Adrenal gland (tissue), 12 donors: Measurements from ENCODE around the gene TNRC18. TPM values are rescaled to one million over a fixed set of nuclear protein-coding genes. Genes with fewer than 3 reads are reported as not detected.

ENCODE experiments used
- DNase-seq, 7 donors: peaks; one replicate each; pipeline ENCODE4 v3.0.0-alpha.2; 2019 to 2020
- H3K27ac ChIP-seq, 5 donors: fragments of 200-600 bp; sonication (generic) in 4 of 5; 1 replicate in 3 of 5; 2 replicates in 2 of 5; pipeline versions ENCODE4 v1.5.1 to v1.8.0; 2016 to 2020; ENCODE audit warnings: mild to moderate bottlenecking in 1 of 5
- H3K27me3 ChIP-seq: fragments of 200-600 bp; 2 replicates; pipeline ENCODE4 v1.8.0; 2021
- H3K36me3 ChIP-seq, 2 donors: fragments of 200-600 bp; replicated peaks in 1 of 2; 1 replicate in 1 of 2; 2 replicates in 1 of 2; pipeline versions ENCODE4 v1.5.1 to v1.8.0; 2018 to 2022
- H3K4me1 ChIP-seq, 2 donors: fragments of 200-600 bp; replicated peaks in 1 of 2; 1 replicate in 1 of 2; 2 replicates in 1 of 2; pipeline versions ENCODE4 v1.5.1 to v1.8.0; 2018 to 2021
- H3K4me3 ChIP-seq, 4 donors: fragments of 200-600 bp; sonication (generic) in 3 of 4; one replicate each; pipeline ENCODE4 v1.5.1; 2016 to 2018
- H3K9me3 ChIP-seq, 3 donors: fragments of 200-600 bp; sonication (generic) in 1 of 3; replicated peaks in 1 of 3; 1 replicate in 2 of 3; 2 replicates in 1 of 3; pipeline versions ENCODE4 v1.5.1 to v1.8.0; 2016 to 2021
- POLR2A ChIP-seq, 2 donors: fragments of 450-650 bp; IDR thresholded peaks; one replicate each; pipeline ENCODE4 v1.6.1; 2017; ENCODE audit warnings: antibody characterized with exemption in 2 of 2, mild to moderate bottlenecking in 2 of 2, moderate library complexity in 1 of 2
- WGBS, 4 donors: extraction: QIAGEN DNeasy Blood & Tissue Kit in 2 of 4; methylation state at CpG; one replicate each; pipeline versions ENCODE4 v1.1.5 to v1.1.7; 2013 to 2017; 5-methylcytosine and 5-hydroxymethylcytosine counted together
- intact Hi-C, 2 donors: fragments of 100-400 bp; cut with DNase I; formaldehyde crosslinking; loops; one replicate each; pipeline versions ENCODE4 v1.14.1 to v1.15.0; 2022 to 2023
- polyA plus RNA-seq, 3 donors: library from polyadenylated mRNA; stranded (reverse); fragments of 200-250 nt in 2 of 3; fragments of 350-450 nt in 1 of 3; fragmentation: Illumina TruSeq in 1 of 3; extraction: RNeasy Lipid Tissue Mini Kit (QIAGEN cat#74804) in 1 of 3; gene quantifications; one replicate each; pipeline ENCODE4 v1.2.3, GENCODE V29; 2013 to 2014
- total RNA-seq, 9 donors: library from RNA; depleted of rRNA in 4 of 9; stranded (reverse); fragments of >200 nt in 4 of 9; fragments of 120-200 nt in 1 of 9; fragmentation: NEBNext Ultra II Directional in 1 of 9; extraction: Animal tissue kit (Norgen Biotek cat#: 25700) in 1 of 9; gene quantifications; one replicate each; pipeline versions ENCODE4 v1.1.0 to v1.2.4, GENCODE V29; 2013 to 2023
- TF ChIP-seq, protein P1 (sequence below), 6 experiments: fragments of 450-650 bp in 4 of 6; fragments of 200-600 bp in 2 of 6; sonication (generic) in 1 of 6; IDR thresholded peaks; 1 replicate in 5 of 6; 2 replicates in 1 of 6; pipeline versions ENCODE4 v1.5.1 to v1.8.0; 2016 to 2021; ENCODE audit warnings: antibody characterized with exemption in 6 of 6, mild to moderate bottlenecking in 2 of 6, moderate library complexity in 1 of 6
- donor health status: healthy with polysubstance abuse.
- donor health status: Bipolar disorder and iron deficiency.
- donor health status: DM: yes; HTN: yes; CAD: no.
- donor health status: DM: no; HTN: no; CAD: no.
- donor health status: DM: no; HTN: no; CAD: no.
- donor health status: DM: yes; HTN: yes; CAD: no.

The TNRC18 gene
- total and polyA plus RNA-seq, 12 donors: 8.9 to 120 (median 55.4) TPM

DNA sequence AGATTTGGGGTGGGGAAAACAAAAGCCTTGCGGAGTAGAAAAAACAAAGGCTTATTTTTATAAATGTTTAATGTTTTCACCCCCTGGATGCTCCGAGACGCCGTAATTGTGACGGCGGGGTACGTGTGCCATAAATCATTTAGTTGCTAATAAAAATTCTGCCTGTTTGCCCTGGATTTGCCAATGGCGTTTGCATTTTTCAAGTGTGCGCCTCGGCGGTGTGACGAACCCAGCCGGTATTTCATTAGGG, 2.5 kb upstream of the TNRC18 start:
- Histone ChIP-seq H3K27ac (peak overlapping the region; percentile 82 to 99 (median 97)), H3K4me3 (peak overlapping the region; percentile 3 to 94 (median 82)), H3K4me1 (peaks cover 22 to 29% of the 10 kb centered on the region in 2 donors), H3K27me3 (no peaks in the 10 kb centered on the region), H3K36me3 (no peaks in the 10 kb centered on the region), H3K9me3 (no peaks in the 10 kb centered on the region)
- 0 to 1% (median 1%) methylated on average over 13 of the region's 13 CpGs for WGBS, 4 donors
- TF ChIP-seq, protein P1, sequence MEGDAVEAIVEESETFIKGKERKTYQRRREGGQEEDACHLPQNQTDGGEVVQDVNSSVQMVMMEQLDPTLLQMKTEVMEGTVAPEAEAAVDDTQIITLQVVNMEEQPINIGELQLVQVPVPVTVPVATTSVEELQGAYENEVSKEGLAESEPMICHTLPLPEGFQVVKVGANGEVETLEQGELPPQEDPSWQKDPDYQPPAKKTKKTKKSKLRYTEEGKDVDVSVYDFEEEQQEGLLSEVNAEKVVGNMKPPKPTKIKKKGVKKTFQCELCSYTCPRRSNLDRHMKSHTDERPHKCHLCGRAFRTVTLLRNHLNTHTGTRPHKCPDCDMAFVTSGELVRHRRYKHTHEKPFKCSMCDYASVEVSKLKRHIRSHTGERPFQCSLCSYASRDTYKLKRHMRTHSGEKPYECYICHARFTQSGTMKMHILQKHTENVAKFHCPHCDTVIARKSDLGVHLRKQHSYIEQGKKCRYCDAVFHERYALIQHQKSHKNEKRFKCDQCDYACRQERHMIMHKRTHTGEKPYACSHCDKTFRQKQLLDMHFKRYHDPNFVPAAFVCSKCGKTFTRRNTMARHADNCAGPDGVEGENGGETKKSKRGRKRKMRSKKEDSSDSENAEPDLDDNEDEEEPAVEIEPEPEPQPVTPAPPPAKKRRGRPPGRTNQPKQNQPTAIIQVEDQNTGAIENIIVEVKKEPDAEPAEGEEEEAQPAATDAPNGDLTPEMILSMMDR (IDR thresholded peaks at IDR 0.05): no peak
- no peak for TF ChIP-seq POLR2A (IDR thresholded peaks at IDR 0.05)
- peak in 3 of 7 donors; percentile 67 to 79 (median 70) for DNase-seq
- intact Hi-C loops: no loop called here

DNA sequence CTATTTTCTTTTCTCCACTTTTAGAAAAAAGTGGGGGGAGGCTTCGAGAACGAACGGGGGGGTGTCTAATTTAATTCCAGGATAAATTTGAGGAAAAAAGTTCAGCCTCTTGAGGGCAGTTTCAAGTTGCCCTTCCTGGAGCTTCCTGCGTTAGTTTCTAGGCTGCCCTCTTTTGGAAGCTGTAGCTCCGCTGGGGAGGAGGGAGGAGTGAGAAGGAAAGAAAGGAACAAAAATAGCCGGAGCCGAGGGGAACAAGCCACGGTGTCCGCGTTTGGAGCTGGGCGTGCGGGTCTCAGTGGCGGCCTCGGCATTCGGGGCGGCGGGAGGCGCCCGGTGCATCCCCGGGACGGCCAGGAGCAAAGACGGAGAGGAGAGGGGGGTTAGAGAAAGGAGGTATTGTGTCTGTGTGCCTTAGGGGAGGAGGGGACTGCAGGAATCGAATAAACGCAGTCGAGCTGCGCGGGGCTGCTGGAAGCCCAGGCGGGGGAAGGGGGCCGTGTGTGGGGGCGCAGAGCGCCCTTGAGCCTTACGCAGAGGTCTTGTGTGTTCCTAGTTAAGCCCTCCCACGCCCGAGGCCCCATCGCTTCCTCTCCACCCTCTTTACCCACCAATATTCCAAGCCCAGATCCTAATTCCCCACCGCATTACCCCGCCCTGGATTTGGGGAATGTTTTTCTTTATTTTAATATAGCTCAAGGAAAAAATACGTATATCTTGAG, 2.0 kb upstream of the TNRC18 start:
- H3K9me3 ChIP-seq: no peaks in the 10 kb centered on the region
- DNase-seq: peak; percentile 71 to 88 (median 75)
- H3K4me1 ChIP-seq: peaks cover 22 to 29% of the 10 kb centered on the region in 2 donors
- 0 to 2% (median 0%) methylated on average over 38 of the region's 38 CpGs for WGBS, 4 donors
- intact Hi-C loops: no loop called here
- H3K27me3 ChIP-seq: no peaks in the 10 kb centered on the region
- H3K27ac ChIP-seq: peak overlapping the region; percentile 82 to 99 (median 97)
- H3K4me3 ChIP-seq: peak overlapping the region; percentile 3 to 94 (median 82)
- no peaks in the 10 kb centered on the region for H3K36me3 ChIP-seq
- peak; percentile 59 to 80 for TF ChIP-seq POLR2A (IDR thresholded peaks at IDR 0.05)
- TF ChIP-seq, protein P1 (IDR thresholded peaks at IDR 0.05): no peak

GRCh38 chr7:5424749-5425506, 1.3 kb upstream of the TNRC18 start:
- Histone ChIP-seq H3K4me1 (peaks cover 20 to 26% of the 10 kb centered on the region in 2 donors), H3K9me3 (no peaks in the 10 kb centered on the region), H3K27me3 (no peaks in the 10 kb centered on the region), H3K4me3 (peak overlapping the region; percentile 62 to 94 (median 82)), H3K36me3 (no peaks in the 10 kb centered on the region), H3K27ac (peak overlapping the region; percentile 82 to 99 (median 97))
- WGBS, 4 donors: 0 to 1% (median 1%) methylated on average over 34 to 44 of the region's 44 CpGs
- peak; percentile 53 to 77 (median 58) for DNase-seq
- TF ChIP-seq, protein P1 (IDR thresholded peaks at IDR 0.05): no peak
- no peak for TF ChIP-seq POLR2A (IDR thresholded peaks at IDR 0.05)
- intact Hi-C loops: no loop called here

DNA sequence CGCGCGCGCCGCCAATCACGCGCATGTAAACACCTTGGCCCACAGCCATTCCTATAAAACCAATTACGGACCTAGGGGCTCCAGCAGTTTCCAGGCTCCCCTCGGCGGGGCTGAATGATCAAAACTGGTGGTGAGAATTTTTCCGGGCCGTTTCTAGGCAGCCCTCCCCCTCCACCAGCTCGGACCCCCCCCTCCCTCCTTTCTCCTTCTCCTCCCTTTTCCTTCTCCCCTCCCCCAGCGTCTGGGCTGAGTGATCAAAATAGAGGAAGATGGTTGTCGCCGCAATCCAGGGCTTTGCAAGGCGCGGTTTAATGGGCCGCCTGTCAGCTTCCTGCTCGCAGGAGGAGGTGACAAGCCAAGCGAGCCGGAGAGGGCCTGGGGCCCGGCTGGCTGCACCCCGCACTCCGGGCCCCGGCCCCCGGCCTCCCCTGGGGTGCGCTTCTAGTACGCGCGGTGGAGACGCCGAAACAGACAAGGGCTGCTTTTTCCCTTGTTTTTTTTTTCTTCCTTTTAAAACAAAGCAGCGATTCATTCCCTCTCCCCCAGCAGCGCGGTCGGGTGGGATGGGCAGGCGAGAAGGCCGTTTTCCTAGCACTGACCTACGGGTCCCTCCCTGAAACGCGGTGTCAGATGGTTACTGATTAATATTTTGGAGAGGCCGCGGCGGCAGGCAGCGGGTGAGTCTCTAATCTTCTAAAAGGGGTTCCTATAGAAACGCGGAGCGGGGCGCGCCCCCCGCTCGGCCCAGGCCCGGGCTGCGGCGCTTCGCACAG, 528 bp upstream of the TNRC18 start:
- TF ChIP-seq, protein P1 (IDR thresholded peaks at IDR 0.05): no peak
- peak; percentile 56 to 61 for TF ChIP-seq POLR2A (IDR thresholded peaks at IDR 0.05)
- no peaks in the 10 kb centered on the region for H3K27me3 ChIP-seq
- peak overlapping the region; percentile 82 to 99 (median 97) for H3K27ac ChIP-seq
- peaks cover 17 to 26% of the 10 kb centered on the region in 2 donors for H3K4me1 ChIP-seq
- H3K9me3 ChIP-seq: no peaks in the 10 kb centered on the region
- DNase-seq: peak; percentile 97 to 99 (median 97)
- no peaks in the 10 kb centered on the region for H3K36me3 ChIP-seq
- intact Hi-C loops: no loop called here
- 0 to 1% (median 0%) methylated on average over 37 to 57 of the region's 57 CpGs for WGBS, 4 donors
- H3K4me3 ChIP-seq: peak overlapping the region; percentile 62 to 94 (median 82)
